Body of pancreas (tissue), 4 donors: ENCODE results near the gene SNX19.

Experiments
- POLR2A ChIP-seq, 3 donors: fragments of 450-650 bp; IDR thresholded peaks; one replicate each; pipeline ENCODE4 v1.6.1; 2016; ENCODE audit warnings: antibody characterized with exemption in 3 of 3, mild to moderate bottlenecking in 2 of 3
- TF ChIP-seq, protein P1 (sequence below), 7 experiments: fragments of 450-650 bp in 4 of 7; fragments of 200-600 bp in 3 of 7; sonication (generic) in 3 of 7; IDR thresholded peaks; one replicate each; pipeline ENCODE4 v1.5.1; 2016 to 2019; ENCODE audit warnings: antibody characterized with exemption in 7 of 7

DNA sequence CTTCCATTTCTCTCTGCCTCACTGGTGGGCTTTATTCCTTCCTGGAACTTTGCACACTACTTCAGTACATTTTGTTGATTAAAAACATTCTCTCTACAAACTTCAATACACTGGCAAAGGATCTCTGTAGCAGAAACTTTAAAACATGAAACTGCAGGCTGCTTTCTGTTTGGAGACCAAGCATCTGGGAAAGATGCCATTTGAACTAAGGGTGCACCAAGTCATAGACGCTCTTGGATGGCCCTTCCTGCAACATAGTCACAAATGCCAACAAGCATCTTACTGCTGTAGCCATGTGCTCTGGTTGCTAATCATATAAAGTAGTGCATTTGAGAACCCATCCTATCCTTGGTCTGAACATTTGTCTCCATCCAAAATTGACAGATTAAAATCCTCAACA, 56.4 kb downstream of the SNX19 start:
- no peak for TF ChIP-seq POLR2A (IDR thresholded peaks at IDR 0.05)
- TF ChIP-seq, protein P1, sequence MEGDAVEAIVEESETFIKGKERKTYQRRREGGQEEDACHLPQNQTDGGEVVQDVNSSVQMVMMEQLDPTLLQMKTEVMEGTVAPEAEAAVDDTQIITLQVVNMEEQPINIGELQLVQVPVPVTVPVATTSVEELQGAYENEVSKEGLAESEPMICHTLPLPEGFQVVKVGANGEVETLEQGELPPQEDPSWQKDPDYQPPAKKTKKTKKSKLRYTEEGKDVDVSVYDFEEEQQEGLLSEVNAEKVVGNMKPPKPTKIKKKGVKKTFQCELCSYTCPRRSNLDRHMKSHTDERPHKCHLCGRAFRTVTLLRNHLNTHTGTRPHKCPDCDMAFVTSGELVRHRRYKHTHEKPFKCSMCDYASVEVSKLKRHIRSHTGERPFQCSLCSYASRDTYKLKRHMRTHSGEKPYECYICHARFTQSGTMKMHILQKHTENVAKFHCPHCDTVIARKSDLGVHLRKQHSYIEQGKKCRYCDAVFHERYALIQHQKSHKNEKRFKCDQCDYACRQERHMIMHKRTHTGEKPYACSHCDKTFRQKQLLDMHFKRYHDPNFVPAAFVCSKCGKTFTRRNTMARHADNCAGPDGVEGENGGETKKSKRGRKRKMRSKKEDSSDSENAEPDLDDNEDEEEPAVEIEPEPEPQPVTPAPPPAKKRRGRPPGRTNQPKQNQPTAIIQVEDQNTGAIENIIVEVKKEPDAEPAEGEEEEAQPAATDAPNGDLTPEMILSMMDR (IDR thresholded peaks at IDR 0.05): no peak
